HL-60 (cell line): ENCODE data around the gene TTC12.

Experiments
- DNase-seq, 2 experiments: peaks; one replicate each; pipeline ENCODE4 v3.0.0-alpha.2; 2010 to 2020; ENCODE audit warnings: low read depth in 1 of 2, low spot score in 1 of 2
- H3K27ac ChIP-seq: fragments of 250-450 bp; sonication (Bioruptor Pico); replicated peaks from 2 replicates; pipeline ENCODE4 v1.5.1; 2020; ENCODE audit warnings: mild to moderate bottlenecking, moderate library complexity
- H3K27me3 ChIP-seq: fragments of 250-450 bp; sonication (Bioruptor Pico); 2 replicates; pipeline ENCODE4 v1.5.1; 2021; ENCODE audit warnings: mild to moderate bottlenecking, moderate library complexity; ENCODE audit not compliant: insufficient read depth, poor library complexity, severe bottlenecking
- H3K4me3 ChIP-seq: replicated peaks from 2 replicates; pipeline ENCODE4 v1.5.1; 2011; ENCODE audit warnings: mild to moderate bottlenecking, control low read depth, low read length; ENCODE audit not compliant: insufficient read depth
- CTCF ChIP-seq: IDR thresholded peaks from one replicate; pipeline ENCODE4 v1.5.1; 2011; ENCODE audit warnings: low read length, control low read depth, inconsistent platforms; ENCODE audit not compliant: insufficient read depth
- GABPA ChIP-seq: IDR thresholded peaks from 2 replicates; pipeline ENCODE4 v1.6.1; 2012; ENCODE audit warnings: low read depth
- POLR2AphosphoS5 ChIP-seq: IDR thresholded peaks from 2 replicates; pipeline ENCODE4 v1.6.1; 2012; ENCODE audit warnings: low read depth
- REST ChIP-seq: IDR thresholded peaks from 2 replicates; pipeline ENCODE4 v1.6.1; 2012; ENCODE audit warnings: low read depth; ENCODE audit not compliant: insufficient replicate concordance
- SPI1 ChIP-seq: IDR thresholded peaks from 2 replicates; pipeline ENCODE4 v1.6.1; 2012; ENCODE audit warnings: low read depth, mild to moderate bottlenecking, borderline replicate concordance

TTC12 gene

GRCh38 chr11:113373306-113373705 lies 58.9 kb downstream of the TTC12 start:
- Histone ChIP-seq H3K27me3 (no peaks in the 10 kb centered on the region), H3K4me3 (no peak overlapping the region), H3K27ac (no peak overlapping the region)
- no peak for DNase-seq
- no peak for TF ChIP-seq POLR2AphosphoS5
- TF ChIP-seq GABPA = no peak
- no peak for TF ChIP-seq REST
- no peak for TF ChIP-seq CTCF
- no peak for TF ChIP-seq SPI1

GRCh38 chr11:113373981-113374560 lies 59.7 kb downstream of the TTC12 start:
- no peaks in the 10 kb centered on the region for H3K27me3 ChIP-seq
- H3K27ac ChIP-seq = no peak overlapping the region
- DNase-seq = no peak
- H3K4me3 ChIP-seq = no peak overlapping the region
- TF ChIP-seq POLR2AphosphoS5 (no peak), GABPA (no peak), SPI1 (no peak), REST (no peak)

DNA sequence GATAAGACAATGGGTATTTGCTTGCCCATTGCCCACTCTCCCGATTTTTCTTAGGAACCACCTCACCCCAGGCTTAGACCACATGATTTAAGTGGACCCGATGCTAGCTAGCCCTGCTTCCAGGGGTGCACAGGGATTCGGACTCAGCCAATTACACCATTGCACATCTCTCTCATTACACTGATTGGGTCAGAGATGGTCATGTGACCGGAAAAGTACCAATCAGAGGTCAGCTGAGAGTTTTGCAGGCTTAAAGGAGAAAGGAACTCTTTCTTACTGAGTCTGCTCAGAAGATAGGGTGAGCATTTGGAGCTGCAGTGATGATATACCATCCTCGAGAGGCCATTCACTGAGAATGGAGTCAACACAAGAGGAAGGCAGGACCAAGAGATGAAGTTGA lies 61.0 kb downstream of the TTC12 start:
- H3K27me3 ChIP-seq = no peaks in the 10 kb centered on the region
- H3K27ac ChIP-seq = no peak overlapping the region
- no peak overlapping the region for H3K4me3 ChIP-seq
- no peak for DNase-seq
- TF ChIP-seq REST (no peak), POLR2AphosphoS5 (no peak), SPI1 (no peak), CTCF (no peak), GABPA (no peak)
